Measurements from ENCODE around the gene HOMER3. TPM values are rescaled to one million over a fixed set of nuclear protein-coding genes. Genes with fewer than 3 reads are reported as not detected.

The HOMER3 gene
- polyA plus RNA-seq, 1 donor from 2014 or later, result 25.2 TPM

DNA sequence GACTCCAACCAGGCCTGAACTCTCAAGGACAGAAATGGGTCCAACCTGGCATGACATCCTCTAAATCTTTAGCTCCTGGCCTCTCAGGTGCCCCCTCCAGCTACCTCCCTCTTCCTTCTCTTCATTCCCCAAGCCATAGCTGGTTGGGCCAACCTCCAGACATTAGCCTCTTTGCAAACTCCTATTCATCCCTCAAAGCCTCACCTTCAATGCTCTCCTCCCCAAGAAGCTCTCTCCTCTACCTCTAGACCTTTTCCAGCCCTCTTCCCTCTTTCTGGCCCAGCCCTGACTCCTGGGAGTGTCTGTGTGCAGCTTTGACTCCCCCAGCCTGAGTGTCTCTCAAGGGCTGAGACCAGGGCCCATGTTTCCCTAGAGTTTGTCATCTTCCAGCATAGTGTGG is 5.3 kb upstream of the HOMER3 start:
- H3K4me3 Mint-ChIP-seq, result peak overlapping the region in 3 of 4 donors; percentile 76 to 85 (median 77)
- H3K27me3 Mint-ChIP-seq, result peaks cover 9% of the 10 kb centered on the region
- peak overlapping the region in 1 of 3 donors; percentile 93 for H3K27ac Mint-ChIP-seq
- no peaks in the 10 kb centered on the region for H3K36me3 Mint-ChIP-seq
- H3K9me3 Mint-ChIP-seq, result no peaks in the 10 kb centered on the region
- peaks cover 14 to 32% (median 25%) of the 10 kb centered on the region in 3 donors for H3K4me1 Mint-ChIP-seq

DNA sequence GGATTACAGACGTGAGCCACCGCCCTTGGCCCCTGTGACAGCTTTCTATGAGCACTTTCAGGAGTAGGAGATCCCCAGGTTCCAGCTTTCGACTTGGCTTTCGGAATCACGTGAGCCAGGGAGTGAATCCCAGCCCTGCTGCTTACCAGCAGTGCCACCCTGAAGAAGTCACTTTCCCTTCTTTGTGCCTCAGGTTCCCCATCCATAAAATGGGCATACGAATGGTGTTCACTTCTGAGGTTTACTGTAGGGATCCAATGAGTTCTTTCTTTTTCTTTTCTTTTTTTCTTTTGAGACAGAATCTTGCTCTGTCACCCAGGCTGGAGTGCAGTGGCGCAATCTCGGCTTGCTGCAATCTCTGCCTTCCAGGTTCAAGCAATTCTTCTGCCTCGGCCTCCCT is 4.3 kb upstream of the HOMER3 start:
- no peaks in the 10 kb centered on the region for H3K36me3 Mint-ChIP-seq
- H3K4me1 Mint-ChIP-seq, result peaks cover 14 to 32% (median 25%) of the 10 kb centered on the region in 3 donors
- no peaks in the 10 kb centered on the region for H3K9me3 Mint-ChIP-seq
- peak overlapping the region in 2 of 4 donors; percentile 12 to 63 for H3K4me3 Mint-ChIP-seq
- peaks cover 12% of the 10 kb centered on the region for H3K27me3 Mint-ChIP-seq
- H3K27ac Mint-ChIP-seq, result no peak overlapping the region

DNA sequence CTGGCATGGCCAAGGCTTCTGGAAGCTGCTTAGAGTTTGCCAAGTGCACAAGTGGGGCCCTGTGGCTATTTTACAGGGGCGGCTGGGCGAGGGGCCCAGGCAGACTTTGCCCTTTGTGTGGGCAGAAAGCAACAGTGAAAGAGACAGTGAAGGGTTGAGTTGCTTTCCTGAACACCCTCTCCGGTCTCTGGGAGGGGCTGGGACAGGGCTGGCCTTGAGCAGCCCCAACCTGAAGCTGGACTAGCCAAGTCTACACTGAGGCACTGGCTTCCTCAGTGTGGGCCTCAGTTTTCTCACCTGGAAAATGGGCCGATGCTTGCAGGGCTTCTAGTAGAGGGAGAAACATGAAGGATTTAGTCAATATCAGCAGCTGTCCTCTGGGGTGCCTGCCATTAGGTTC is 2.4 kb upstream of the HOMER3 start:
- H3K36me3 Mint-ChIP-seq, result no peaks in the 10 kb centered on the region
- peaks cover 14 to 31% (median 29%) of the 10 kb centered on the region in 3 donors for H3K4me1 Mint-ChIP-seq
- H3K27ac Mint-ChIP-seq, result peak overlapping the region in 2 of 3 donors; percentile 64 to 71
- H3K9me3 Mint-ChIP-seq, result no peaks in the 10 kb centered on the region
- H3K27me3 Mint-ChIP-seq, result peaks cover 13% of the 10 kb centered on the region
- peak overlapping the region in 2 of 4 donors; percentile 41 to 60 for H3K4me3 Mint-ChIP-seq

DNA sequence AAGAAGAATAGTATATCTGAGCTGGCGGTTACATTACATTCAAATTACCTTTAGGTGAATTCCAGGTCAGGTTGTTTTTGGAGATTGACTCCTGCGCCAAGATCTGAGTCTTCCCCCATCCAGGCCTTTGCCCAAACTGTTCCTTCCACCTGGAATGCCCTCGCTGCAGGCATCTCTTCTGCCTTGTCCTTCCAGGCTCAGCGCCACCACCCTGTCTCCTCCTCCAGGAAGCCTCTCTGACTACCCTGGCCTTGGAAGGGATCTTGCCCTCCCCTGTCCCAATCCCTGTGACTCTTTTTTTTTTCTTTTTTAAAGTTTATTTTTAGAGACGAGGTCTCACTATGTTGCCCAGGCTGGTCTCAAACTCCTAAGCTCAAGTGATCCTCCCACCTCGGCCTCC is 1.7 kb upstream of the HOMER3 start:
- Mint-ChIP-seq H3K36me3 (no peaks in the 10 kb centered on the region), H3K4me1 (peaks cover 14 to 27% (median 26%) of the 10 kb centered on the region in 3 donors), H3K27me3 (peaks cover 13% of the 10 kb centered on the region), H3K27ac (peak overlapping the region; percentile 48 to 86 (median 78)), H3K4me3 (peak overlapping the region in 3 of 4 donors; percentile 40 to 83 (median 79)), H3K9me3 (no peaks in the 10 kb centered on the region)

DNA sequence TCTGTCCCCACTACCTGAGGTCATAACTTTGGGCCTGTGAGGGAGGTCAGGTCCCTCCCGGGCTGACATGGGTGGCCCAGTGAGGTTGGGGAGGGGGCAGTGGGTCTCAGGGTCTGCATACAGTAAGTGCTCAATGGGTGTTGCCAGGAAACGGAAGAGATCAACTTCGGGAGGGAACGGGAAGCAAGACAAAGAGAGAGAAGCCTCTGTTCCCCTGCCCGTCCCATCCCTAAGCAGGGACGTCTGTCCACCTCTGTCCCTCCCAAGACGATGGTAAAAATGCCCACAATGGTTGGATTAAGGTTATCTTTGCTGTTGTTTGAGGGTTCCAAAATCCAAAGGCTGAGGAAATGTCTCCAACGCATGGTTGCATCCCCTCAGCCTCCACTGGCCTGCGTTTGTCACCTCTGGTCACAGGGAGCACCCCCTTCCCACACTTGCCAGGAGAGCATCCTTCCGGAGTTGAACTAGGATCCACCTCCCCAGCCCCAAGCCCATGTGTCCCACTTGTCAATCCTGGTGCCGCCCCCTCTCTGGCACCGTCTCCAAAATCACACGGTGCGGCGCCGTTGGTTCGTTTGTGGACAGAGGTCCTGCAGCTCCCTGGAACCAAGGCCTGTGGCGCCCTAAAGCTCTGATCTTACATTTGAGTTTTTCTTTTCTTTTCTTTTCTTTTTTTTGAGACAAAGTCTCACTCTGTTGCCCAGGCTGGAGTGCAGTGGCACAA is 774 bp upstream of the HOMER3 start:
- Mint-ChIP-seq H3K9me3 (no peaks in the 10 kb centered on the region), H3K27ac (peak overlapping the region in 2 of 3 donors; percentile 48 to 86), H3K36me3 (no peaks in the 10 kb centered on the region), H3K27me3 (peaks cover 13% of the 10 kb centered on the region), H3K4me3 (peak overlapping the region; percentile 40 to 63 (median 61)), H3K4me1 (peaks cover 10 to 23% (median 22%) of the 10 kb centered on the region in 3 donors)

DNA sequence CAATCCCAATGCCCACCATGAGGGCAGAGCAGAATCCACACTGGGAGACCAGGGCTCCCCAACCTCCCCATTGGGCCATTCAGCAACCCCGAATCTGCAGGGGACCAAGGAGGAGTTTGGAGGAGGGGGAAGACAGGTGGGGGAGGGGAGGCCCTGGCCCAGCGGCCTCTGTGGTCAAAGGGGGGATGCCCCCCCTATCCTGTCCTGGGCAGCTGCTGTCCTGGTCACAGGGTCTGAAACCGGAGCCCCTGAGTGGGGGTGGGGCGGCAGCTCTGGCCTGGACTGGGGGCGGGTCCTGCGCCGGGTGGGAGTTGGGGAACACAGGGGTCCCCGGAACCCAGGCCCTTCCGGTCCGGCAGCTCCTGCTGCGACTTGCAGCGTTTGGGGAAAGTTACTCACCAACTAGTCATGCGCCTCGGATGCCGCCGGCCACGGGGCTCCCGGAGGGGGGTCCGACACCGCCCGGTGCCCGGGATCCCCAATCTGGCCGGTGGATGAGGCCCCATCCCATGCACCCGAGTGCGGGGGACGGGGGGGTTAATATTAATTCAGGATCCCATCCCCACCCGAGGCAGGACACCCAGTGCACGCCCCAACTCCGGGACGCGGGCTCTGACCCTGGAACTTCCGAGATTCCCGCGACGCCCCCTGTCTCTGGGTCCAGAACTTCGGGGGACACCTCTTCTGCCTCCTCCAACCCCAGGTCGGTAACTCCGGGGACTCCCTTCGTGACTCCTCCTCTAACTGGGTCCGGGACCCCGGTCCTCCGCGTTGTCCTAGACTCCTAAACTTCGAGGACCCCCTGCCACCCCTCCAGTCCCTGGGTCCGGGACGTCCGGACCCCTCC is 872 bp downstream of the HOMER3 start:
- Mint-ChIP-seq H3K36me3 (no peaks in the 10 kb centered on the region), H3K27ac (peak overlapping the region in 1 of 3 donors; percentile 82), H3K27me3 (peaks cover 13% of the 10 kb centered on the region)

DNA sequence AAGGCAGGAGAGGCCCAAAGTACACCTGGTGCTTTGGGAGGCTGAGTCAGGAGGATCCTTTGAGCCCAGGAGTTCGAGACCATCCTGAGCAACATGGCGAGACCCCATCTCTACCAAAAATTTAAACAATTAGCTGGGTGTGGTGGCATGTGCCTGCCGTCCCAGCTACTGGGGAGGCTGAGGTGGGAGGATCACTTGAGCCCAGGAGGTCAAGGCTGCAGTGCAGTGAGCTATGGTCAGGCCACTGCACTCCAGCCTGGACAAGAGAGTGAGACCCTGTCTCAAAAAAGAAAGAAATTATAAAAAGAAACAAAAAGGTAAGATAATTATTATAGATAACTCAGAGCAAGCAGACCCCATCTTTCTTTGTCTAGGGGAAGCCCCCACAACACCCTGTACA is 1.9 kb downstream of the HOMER3 start:
- Mint-ChIP-seq H3K27ac (peak overlapping the region in 2 of 3 donors; percentile 68 to 82), H3K36me3 (no peaks in the 10 kb centered on the region), H3K27me3 (peaks cover 15% of the 10 kb centered on the region), H3K4me3 (peak overlapping the region; percentile 52 to 94 (median 84)), H3K4me1 (peaks cover 4 to 12% (median 12%) of the 10 kb centered on the region in 3 donors), H3K9me3 (no peaks in the 10 kb centered on the region)

More for the DNA sequence above, 872 bp downstream of the HOMER3 start:
- H3K4me1 Mint-ChIP-seq, result peaks cover 4 to 17% (median 13%) of the 10 kb centered on the region in 3 donors
- H3K4me3 Mint-ChIP-seq, result peak overlapping the region; percentile 83 to 94 (median 88)
- H3K9me3 Mint-ChIP-seq, result no peaks in the 10 kb centered on the region

DNA sequence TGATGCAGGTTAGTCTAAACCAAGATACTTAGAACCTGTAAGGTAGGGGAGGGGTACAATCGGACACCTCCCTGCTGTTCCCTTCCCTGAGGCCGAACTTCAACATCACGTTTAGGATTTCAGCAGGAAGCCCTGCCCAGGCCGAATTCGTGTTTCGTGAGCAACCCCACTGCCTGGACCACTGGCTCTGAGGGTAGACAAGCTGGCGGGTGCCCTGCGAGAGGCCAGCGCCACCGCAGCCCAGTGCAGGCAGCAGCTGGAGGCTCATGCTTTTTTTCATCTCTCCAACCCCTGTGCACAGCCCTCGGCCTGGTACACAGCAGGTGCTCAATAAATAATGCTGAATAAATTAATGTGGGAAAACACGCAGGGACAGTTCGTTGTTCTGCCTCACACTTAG is 7.7 kb downstream of the HOMER3 start:
- Mint-ChIP-seq H3K27ac (no peak overlapping the region), H3K4me3 (peak overlapping the region in 2 of 4 donors; percentile 67 to 74), H3K9me3 (peaks cover 0 to 1% (median 0%) of the 10 kb centered on the region in 3 donors), H3K4me1 (peaks cover 0 to 5% (median 0%) of the 10 kb centered on the region in 3 donors), H3K27me3 (peaks cover 8% of the 10 kb centered on the region), H3K36me3 (no peaks in the 10 kb centered on the region)

DNA sequence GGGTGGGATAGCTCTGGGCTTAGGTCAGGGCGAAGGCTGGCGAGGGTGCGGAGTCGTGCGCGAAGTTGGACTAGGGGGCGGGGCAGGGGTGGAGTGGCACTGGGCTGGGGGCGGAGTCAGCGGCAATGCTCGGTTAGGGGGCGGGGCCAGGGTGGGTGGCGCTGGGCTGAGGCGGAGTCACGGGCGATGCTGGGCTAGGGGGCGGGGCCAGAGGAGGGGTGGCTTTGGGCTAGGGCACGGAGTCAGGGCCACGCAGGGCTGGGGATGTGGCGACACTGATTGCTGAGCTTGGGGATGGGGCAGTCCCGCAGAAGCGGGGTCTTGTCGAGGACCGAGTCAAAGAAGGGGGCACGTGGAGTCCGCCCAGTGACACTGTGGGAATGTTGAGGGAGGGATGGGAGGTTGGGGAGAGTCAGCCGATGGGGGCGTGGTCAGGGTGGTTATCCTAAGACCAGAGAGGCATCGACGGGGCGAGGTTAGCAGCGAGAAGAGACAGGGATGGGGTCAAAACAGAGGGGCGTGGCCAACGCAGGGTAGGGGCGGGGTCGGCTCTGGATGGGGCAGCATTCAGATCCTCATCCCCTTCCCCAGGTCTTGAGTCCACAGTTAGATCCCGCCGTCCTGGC is 8.7 kb downstream of the HOMER3 start:
- H3K36me3 Mint-ChIP-seq, result no peaks in the 10 kb centered on the region
- H3K4me3 Mint-ChIP-seq, result peak overlapping the region in 3 of 4 donors; percentile 76 to 88 (median 86)
- peaks cover 0 to 5% (median 0%) of the 10 kb centered on the region in 3 donors for H3K4me1 Mint-ChIP-seq
- H3K27me3 Mint-ChIP-seq, result peaks cover 8% of the 10 kb centered on the region
- H3K9me3 Mint-ChIP-seq, result peaks cover 0 to 1% (median 0%) of the 10 kb centered on the region in 3 donors
- peak overlapping the region in 1 of 3 donors; percentile 84 for H3K27ac Mint-ChIP-seq

DNA sequence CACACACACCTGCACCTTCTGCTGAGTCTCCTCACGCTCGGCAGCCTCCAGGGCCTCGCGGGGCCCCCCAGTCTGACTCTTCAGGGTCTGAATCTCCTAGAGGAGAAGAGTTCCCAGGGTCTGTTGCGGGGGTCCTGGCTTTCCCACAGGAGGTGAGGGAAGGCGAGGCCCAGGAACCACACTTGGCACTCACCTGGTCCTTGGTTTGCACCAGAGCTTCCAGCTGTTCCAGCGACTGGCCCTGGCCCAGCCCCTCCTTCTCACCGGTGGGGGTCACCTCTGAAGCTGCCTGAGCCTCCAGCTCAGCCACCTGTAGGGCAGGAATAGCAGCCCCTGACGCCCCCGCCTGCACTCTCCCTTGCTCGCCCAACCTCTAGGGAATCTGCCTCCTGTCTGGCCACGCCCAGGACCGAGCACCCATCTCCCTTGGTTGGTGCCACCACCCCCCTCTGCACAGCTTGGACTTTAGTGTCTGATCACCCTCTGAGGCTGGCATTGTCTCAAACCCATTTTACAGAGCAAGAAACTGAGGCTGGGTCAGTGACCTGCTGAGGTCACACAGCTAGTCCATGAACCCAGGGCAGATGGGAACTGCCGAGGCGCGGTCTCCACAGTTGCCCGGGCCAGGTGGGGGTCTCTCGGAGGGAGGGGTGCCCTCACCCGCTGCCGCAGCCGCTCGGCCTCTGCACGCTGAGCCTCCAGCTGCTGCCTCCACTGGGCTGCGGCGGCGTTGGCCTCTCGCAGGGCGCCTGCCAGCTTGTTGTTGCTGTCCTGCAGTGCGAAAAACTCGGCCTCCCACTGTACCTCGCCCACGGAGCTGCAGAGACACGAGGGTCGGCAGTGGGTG is 9.5 kb downstream of the HOMER3 start:
- peak overlapping the region in 1 of 4 donors; percentile 10 for H3K4me3 Mint-ChIP-seq
- H3K9me3 Mint-ChIP-seq, result peaks cover 0 to 1% (median 0%) of the 10 kb centered on the region in 3 donors
- H3K4me1 Mint-ChIP-seq, result peaks cover 0 to 5% (median 0%) of the 10 kb centered on the region in 3 donors
- H3K27me3 Mint-ChIP-seq, result peaks cover 8% of the 10 kb centered on the region
- no peaks in the 10 kb centered on the region for H3K36me3 Mint-ChIP-seq
- H3K27ac Mint-ChIP-seq, result no peak overlapping the region

DNA sequence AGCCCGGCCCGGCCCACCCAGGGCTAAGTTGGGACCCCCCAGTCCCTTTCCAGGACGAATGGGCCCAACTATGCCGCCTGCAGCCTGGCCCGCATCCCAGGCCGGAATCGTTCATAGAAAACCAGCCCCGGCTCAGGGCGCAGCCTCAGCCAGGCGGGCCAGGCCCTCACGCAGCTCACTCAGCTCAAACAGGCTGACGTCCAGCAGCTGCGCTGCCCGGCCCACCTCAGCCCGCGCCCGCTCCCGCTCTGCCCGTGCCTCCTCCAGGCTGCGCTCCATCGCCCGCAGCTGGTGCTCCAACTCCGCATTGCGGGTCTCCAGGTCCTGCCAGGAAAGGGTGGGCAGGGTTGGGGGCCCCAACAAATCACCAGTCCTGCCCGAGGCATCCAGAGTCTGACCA is 11.7 kb downstream of the HOMER3 start:
- Mint-ChIP-seq H3K4me3 (no peak overlapping the region), H3K36me3 (peaks cover 2% of the 10 kb centered on the region), H3K27ac (no peak overlapping the region), H3K4me1 (peaks cover 0 to 5% (median under 1%) of the 10 kb centered on the region in 3 donors), H3K9me3 (peaks cover 0 to 1% (median 0%) of the 10 kb centered on the region in 3 donors), H3K27me3 (peaks cover 6% of the 10 kb centered on the region)

DNA sequence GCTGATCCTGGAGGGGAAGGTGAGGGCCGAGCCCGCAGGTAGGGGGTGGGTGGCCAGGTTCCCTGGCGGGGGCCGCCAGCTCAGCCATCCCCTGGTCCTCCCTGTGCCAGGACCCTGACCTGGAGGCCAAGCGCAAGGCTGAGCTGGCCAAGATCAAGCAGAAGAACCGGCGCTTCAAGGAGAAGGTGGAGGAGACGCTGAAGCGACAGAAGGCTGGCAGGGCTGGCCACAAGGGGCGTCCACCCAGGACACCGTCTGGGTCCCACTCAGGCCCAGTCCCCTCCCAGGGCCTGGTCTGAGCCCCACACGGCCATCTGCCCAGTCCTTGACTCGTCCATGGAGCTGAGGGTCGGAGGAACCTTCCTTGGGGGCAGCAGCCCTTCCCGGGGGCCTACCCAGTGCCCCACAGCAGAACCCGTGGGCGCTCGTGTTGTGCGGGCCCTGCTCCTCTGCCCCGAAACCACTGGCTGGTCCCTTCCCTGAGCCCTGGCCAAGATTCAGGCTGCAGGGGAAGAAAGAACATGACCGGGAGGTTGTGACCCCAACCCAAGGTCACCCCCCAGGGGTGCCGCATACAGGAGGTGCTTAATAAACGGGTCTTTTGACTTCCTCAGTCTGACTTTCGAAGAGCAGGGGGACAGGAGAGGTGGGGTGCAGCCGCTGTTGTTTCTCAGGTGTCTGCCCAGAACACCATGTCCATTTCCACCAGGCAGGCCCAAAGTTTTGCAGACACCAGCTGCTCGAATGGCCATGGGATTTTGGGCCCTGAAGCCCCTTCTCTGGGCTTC is 12.8 kb downstream of the HOMER3 start:
- Mint-ChIP-seq H3K36me3 (peaks cover 3% of the 10 kb centered on the region), H3K27ac (no peak overlapping the region), H3K4me3 (no peak overlapping the region), H3K9me3 (no peaks in the 10 kb centered on the region), H3K4me1 (peaks cover 0 to 4% (median 1%) of the 10 kb centered on the region in 3 donors), H3K27me3 (peaks cover 4% of the 10 kb centered on the region)

DNA sequence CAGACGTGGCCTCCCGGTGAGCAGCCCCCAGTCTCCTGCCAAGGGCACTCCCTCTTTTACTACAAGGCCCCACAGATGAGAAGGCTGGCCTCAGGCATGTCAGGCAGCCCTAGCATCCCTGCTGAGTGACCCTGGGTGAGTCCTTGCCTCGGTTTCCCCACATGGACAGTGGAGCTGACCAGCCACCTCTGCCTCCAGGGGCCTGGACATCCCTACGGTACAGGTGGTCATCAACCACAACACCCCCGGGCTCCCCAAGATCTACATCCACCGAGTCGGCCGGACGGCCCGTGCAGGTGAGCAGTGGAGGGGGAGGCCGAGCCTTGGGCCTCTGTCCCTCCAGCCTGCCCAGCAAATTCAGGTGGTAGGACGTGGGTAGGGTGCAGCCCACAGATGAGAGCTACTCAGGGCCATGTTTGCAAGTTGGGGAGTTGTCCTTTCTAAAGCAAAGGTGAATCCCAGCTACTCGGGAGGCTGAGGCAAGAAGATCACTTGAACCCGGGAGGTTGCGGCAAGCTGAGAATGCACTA is 16.3 kb downstream of the HOMER3 start:
- Mint-ChIP-seq H3K27ac (no peak overlapping the region), H3K27me3 (no peaks in the 10 kb centered on the region), H3K4me3 (peak overlapping the region in 1 of 4 donors; percentile 58), H3K9me3 (no peaks in the 10 kb centered on the region), H3K4me1 (peaks cover 0 to 11% (median 3%) of the 10 kb centered on the region in 3 donors), H3K36me3 (peaks cover 3% of the 10 kb centered on the region)
